Measurements from ENCODE around the gene YAP1.

GRCh38 chr11:102199673-102200072, 89.4 kb downstream of the YAP1 start:
- TF ChIP-seq POLR2AphosphoS5 (IDR thresholded peaks at IDR 0.05; ENCODE audit: low read depth, low read length): no peak
- TF ChIP-seq SIN3A (IDR thresholded peaks at IDR 0.05; ENCODE audit: borderline replicate concordance, insufficient read depth, low read length): no peak
- TF ChIP-seq, protein P1, sequence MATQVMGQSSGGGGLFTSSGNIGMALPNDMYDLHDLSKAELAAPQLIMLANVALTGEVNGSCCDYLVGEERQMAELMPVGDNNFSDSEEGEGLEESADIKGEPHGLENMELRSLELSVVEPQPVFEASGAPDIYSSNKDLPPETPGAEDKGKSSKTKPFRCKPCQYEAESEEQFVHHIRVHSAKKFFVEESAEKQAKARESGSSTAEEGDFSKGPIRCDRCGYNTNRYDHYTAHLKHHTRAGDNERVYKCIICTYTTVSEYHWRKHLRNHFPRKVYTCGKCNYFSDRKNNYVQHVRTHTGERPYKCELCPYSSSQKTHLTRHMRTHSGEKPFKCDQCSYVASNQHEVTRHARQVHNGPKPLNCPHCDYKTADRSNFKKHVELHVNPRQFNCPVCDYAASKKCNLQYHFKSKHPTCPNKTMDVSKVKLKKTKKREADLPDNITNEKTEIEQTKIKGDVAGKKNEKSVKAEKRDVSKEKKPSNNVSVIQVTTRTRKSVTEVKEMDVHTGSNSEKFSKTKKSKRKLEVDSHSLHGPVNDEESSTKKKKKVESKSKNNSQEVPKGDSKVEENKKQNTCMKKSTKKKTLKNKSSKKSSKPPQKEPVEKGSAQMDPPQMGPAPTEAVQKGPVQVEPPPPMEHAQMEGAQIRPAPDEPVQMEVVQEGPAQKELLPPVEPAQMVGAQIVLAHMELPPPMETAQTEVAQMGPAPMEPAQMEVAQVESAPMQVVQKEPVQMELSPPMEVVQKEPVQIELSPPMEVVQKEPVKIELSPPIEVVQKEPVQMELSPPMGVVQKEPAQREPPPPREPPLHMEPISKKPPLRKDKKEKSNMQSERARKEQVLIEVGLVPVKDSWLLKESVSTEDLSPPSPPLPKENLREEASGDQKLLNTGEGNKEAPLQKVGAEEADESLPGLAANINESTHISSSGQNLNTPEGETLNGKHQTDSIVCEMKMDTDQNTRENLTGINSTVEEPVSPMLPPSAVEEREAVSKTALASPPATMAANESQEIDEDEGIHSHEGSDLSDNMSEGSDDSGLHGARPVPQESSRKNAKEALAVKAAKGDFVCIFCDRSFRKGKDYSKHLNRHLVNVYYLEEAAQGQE (IDR thresholded peaks at IDR 0.05; ENCODE audit: insufficient read depth in 1 of 2, low read depth in 2 of 2, low read length in 2 of 2): no peak
- TF ChIP-seq TAF1 (IDR thresholded peaks at IDR 0.05; ENCODE audit: borderline replicate concordance, insufficient read depth, low read length): no peak
